ENCODE results near the gene CHST11. TPM values are rescaled to one million over a fixed set of nuclear protein-coding genes. Genes with fewer than 3 reads are reported as not detected.

Gene CHST11
- total RNA-seq, 1 donor from 2014 or later = 44.9 TPM

- intact Hi-C loops (cut with micrococcal nuclease) = loop anchor here (5.0 kb wide), 2 partner anchors 115 to 125 kb away; partner anchors contain the start of gene CHST11
- H3K4me1 Mint-ChIP-seq = peaks cover 58% of the 10 kb centered on the region
- H3K9me3 Mint-ChIP-seq = no peaks in the 10 kb centered on the region
- H3K27me3 Mint-ChIP-seq = no peaks in the 10 kb centered on the region
- DNase-seq = no peak
- no peak overlapping the region for H3K27ac Mint-ChIP-seq
- H3K4me3 Mint-ChIP-seq = no peak overlapping the region
- peaks cover 9% of the 10 kb centered on the region for H3K36me3 Mint-ChIP-seq (ENCODE audit: low read depth)
Measured at GRCh38 chr12:104582739-104583138, 126.0 kb downstream of the CHST11 start.

GRCh38 chr12:104583301-104583700 is 126.6 kb downstream of the CHST11 start:
- peaks cover 9% of the 10 kb centered on the region for H3K36me3 Mint-ChIP-seq (ENCODE audit: low read depth)

GRCh38 chr12:104585448-104586055 is 128.8 kb downstream of the CHST11 start:
- Mint-ChIP-seq H3K27ac (no peak overlapping the region), H3K36me3 (ENCODE audit: low read depth) (peaks cover 18% of the 10 kb centered on the region), H3K4me3 (no peak overlapping the region), H3K9me3 (no peaks in the 10 kb centered on the region), H3K4me1 (peaks cover 40% of the 10 kb centered on the region), H3K27me3 (no peaks in the 10 kb centered on the region)
- no peak for DNase-seq
- intact Hi-C loops (cut with micrococcal nuclease) = no loop called here

More at GRCh38 chr12:104583301-104583700, 126.6 kb downstream of the CHST11 start:
- Mint-ChIP-seq H3K4me1 (peaks cover 56% of the 10 kb centered on the region), H3K27ac (no peak overlapping the region), H3K27me3 (no peaks in the 10 kb centered on the region), H3K4me3 (no peak overlapping the region), H3K9me3 (no peaks in the 10 kb centered on the region)
- intact Hi-C loops (cut with micrococcal nuclease) = loop anchor here (5.0 kb wide), 2 partner anchors 114 to 126 kb away; partner anchors contain the start of gene CHST11
- no peak for DNase-seq

- Mint-ChIP-seq H3K4me1 (peaks cover 40% of the 10 kb centered on the region), H3K36me3 (ENCODE audit: low read depth) (peaks cover 22% of the 10 kb centered on the region), H3K9me3 (no peaks in the 10 kb centered on the region), H3K27ac (no peak overlapping the region), H3K27me3 (no peaks in the 10 kb centered on the region), H3K4me3 (no peak overlapping the region)
- no peak for DNase-seq
- intact Hi-C loops (cut with micrococcal nuclease) = no loop called here
Measured at GRCh38 chr12:104586351-104586919, 129.7 kb downstream of the CHST11 start.

GRCh38 chr12:104588047-104588920 is 131.5 kb downstream of the CHST11 start:
- Mint-ChIP-seq H3K27me3 (no peaks in the 10 kb centered on the region), H3K4me1 (peaks cover 27% of the 10 kb centered on the region), H3K36me3 (ENCODE audit: low read depth) (peaks cover 27% of the 10 kb centered on the region), H3K27ac (no peak overlapping the region), H3K4me3 (no peak overlapping the region), H3K9me3 (no peaks in the 10 kb centered on the region)
- intact Hi-C loops (cut with micrococcal nuclease) = no loop called here
- no peak for DNase-seq

GRCh38 chr12:104588921-104589590 is 132.3 kb downstream of the CHST11 start:
- Mint-ChIP-seq H3K27ac (no peak overlapping the region), H3K4me3 (no peak overlapping the region), H3K36me3 (ENCODE audit: low read depth) (peaks cover 29% of the 10 kb centered on the region), H3K27me3 (no peaks in the 10 kb centered on the region), H3K9me3 (no peaks in the 10 kb centered on the region), H3K4me1 (peaks cover 22% of the 10 kb centered on the region)
- no peak for DNase-seq
- intact Hi-C loops (cut with micrococcal nuclease) = no loop called here

GRCh38 chr12:104590022-104590421 is 133.3 kb downstream of the CHST11 start:
- Mint-ChIP-seq H3K27ac (no peak overlapping the region), H3K36me3 (ENCODE audit: low read depth) (peaks cover 29% of the 10 kb centered on the region), H3K9me3 (no peaks in the 10 kb centered on the region), H3K4me3 (no peak overlapping the region), H3K4me1 (peaks cover 21% of the 10 kb centered on the region), H3K27me3 (no peaks in the 10 kb centered on the region)
- intact Hi-C loops (cut with micrococcal nuclease) = no loop called here
- no peak for DNase-seq

- no peak overlapping the region for H3K27ac Mint-ChIP-seq
Measured at GRCh38 chr12:104591257-104591885, 134.6 kb downstream of the CHST11 start.

GRCh38 chr12:104593482-104593881 is 136.7 kb downstream of the CHST11 start:
- Mint-ChIP-seq H3K36me3 (ENCODE audit: low read depth) (peaks cover 20% of the 10 kb centered on the region), H3K4me1 (peaks cover 17% of the 10 kb centered on the region), H3K4me3 (no peak overlapping the region), H3K9me3 (no peaks in the 10 kb centered on the region), H3K27me3 (no peaks in the 10 kb centered on the region), H3K27ac (no peak overlapping the region)
- no peak for DNase-seq
- intact Hi-C loops (cut with micrococcal nuclease) = no loop called here

More at GRCh38 chr12:104591257-104591885, 134.6 kb downstream of the CHST11 start:
- intact Hi-C loops (cut with micrococcal nuclease) = no loop called here
- DNase-seq = no peak
- H3K36me3 Mint-ChIP-seq (ENCODE audit: low read depth) = peaks cover 23% of the 10 kb centered on the region
- H3K9me3 Mint-ChIP-seq = no peaks in the 10 kb centered on the region
- H3K4me1 Mint-ChIP-seq = peaks cover 16% of the 10 kb centered on the region
- H3K4me3 Mint-ChIP-seq = no peak overlapping the region
- no peaks in the 10 kb centered on the region for H3K27me3 Mint-ChIP-seq

GRCh38 chr12:104596134-104596799 is 139.5 kb downstream of the CHST11 start:
- H3K36me3 Mint-ChIP-seq (ENCODE audit: low read depth) = peaks cover 8% of the 10 kb centered on the region
- H3K4me3 Mint-ChIP-seq = no peak overlapping the region
- DNase-seq = no peak
- H3K4me1 Mint-ChIP-seq = peaks cover 18% of the 10 kb centered on the region
- no peaks in the 10 kb centered on the region for H3K9me3 Mint-ChIP-seq
- intact Hi-C loops (cut with micrococcal nuclease) = no loop called here
- no peak overlapping the region for H3K27ac Mint-ChIP-seq
- H3K27me3 Mint-ChIP-seq = no peaks in the 10 kb centered on the region

- H3K36me3 Mint-ChIP-seq (ENCODE audit: low read depth) = peaks cover 11% of the 10 kb centered on the region
- H3K27me3 Mint-ChIP-seq = no peaks in the 10 kb centered on the region
- no peak overlapping the region for H3K4me3 Mint-ChIP-seq
- H3K9me3 Mint-ChIP-seq = no peaks in the 10 kb centered on the region
- no peak overlapping the region for H3K27ac Mint-ChIP-seq
- peaks cover 27% of the 10 kb centered on the region for H3K4me1 Mint-ChIP-seq
- DNase-seq = no peak
- intact Hi-C loops (cut with micrococcal nuclease) = no loop called here
Measured at GRCh38 chr12:104596898-104597843, 140.4 kb downstream of the CHST11 start.
